Measurements from ENCODE around the gene SMARCD2. TPM values are rescaled to one million over a fixed set of nuclear protein-coding genes. Genes with fewer than 3 reads are reported as not detected.

SMARCD2 gene
- total and polyA plus RNA-seq, 2 of the 13 experiments (the other 11 are each of a cell fraction or from before 2014, with no cell fraction given), result 122 to 150 TPM

- TF ChIP-seq RNF219 (CRISPR knock-in tag; IDR thresholded peaks at IDR 0.05) (no peak), MBNL3 (CRISPR knock-in tag; conservative IDR thresholded peaks at IDR 0.05) (no peak), ZBTB49 (CRISPR knock-in tag; IDR thresholded peaks at IDR 0.05; ENCODE audit: borderline replicate concordance) (no peak), NFIB (CRISPR knock-in tag; IDR thresholded peaks at IDR 0.05; ENCODE audit: borderline replicate concordance) (no peak; the same call in 1 of the 2 replicates), AKAP8 (CRISPR knock-in tag; IDR thresholded peaks at IDR 0.05) (no peak), MAX (IDR thresholded peaks at IDR 0.05) (0 out of 2 replicates have a peak, but pooled peaks have one; percentile 42), ZNF329 (CRISPR knock-in tag; IDR thresholded peaks at IDR 0.05; ENCODE audit: low read depth) (no peak), ZNF34 (CRISPR knock-in tag; IDR thresholded peaks at IDR 0.05; ENCODE audit: borderline replicate concordance) (no peak), PAXIP1 (CRISPR knock-in tag; conservative IDR thresholded peaks at IDR 0.05) (no peak), WIZ (CRISPR knock-in tag; IDR thresholded peaks at IDR 0.05) (no peak), IKZF4 (CRISPR knock-in tag; IDR thresholded peaks at IDR 0.05; ENCODE audit: borderline replicate concordance, low read depth, not compliant biosample characterization) (no peak), NAIF1 (CRISPR knock-in tag; IDR thresholded peaks at IDR 0.05; ENCODE audit: borderline replicate concordance) (no peak), ZBTB42 (CRISPR knock-in tag; IDR thresholded peaks at IDR 0.05) (no peak), STAG1 (CRISPR knock-in tag; IDR thresholded peaks at IDR 0.05) (peak; percentile 56), MYC (CRISPR knock-in tag; IDR thresholded peaks at IDR 0.05; ENCODE audit: borderline replicate concordance) (peak; percentile 42; the same call in 1 of the 2 replicates), MED1 (CRISPR knock-in tag; IDR thresholded peaks at IDR 0.05) (0 out of 2 replicates have a peak, but pooled peaks have one; percentile 16), NPAS2 (CRISPR knock-in tag; IDR thresholded peaks at IDR 0.05; ENCODE audit: borderline replicate concordance) (no peak), CCAR2 (optimal IDR thresholded peaks at IDR 0.05; ENCODE audit: low read depth, low read length) (peak; percentile 20), KLF12 (CRISPR knock-in tag; IDR thresholded peaks at IDR 0.05; ENCODE audit: borderline replicate concordance) (no peak), NR1H2 (CRISPR knock-in tag; IDR thresholded peaks at IDR 0.05; ENCODE audit: borderline replicate concordance, low read depth) (no peak), GPN1 (CRISPR knock-in tag; IDR thresholded peaks at IDR 0.05; ENCODE audit: borderline replicate concordance) (no peak), ZNF44 (CRISPR knock-in tag; IDR thresholded peaks at IDR 0.05) (no peak)
Measured at GRCh38 chr17:63834431-63835166, 7.9 kb downstream of the SMARCD2 start (continued).
